RWPE2 (cell line): Measurements from ENCODE around the gene ERRFI1.
A peak's percentile ranks its signal among the peaks of the same experiment; 100 is the strongest.

ENCODE experiments used
- ATAC-seq: fragments of 200-7000 bp; cut with Tn5 transposase; 3 replicates; pipeline ENCODE4 v1.9.1; 2021; ENCODE audit warnings: low read depth
- DNase-seq: peaks from one replicate; pipeline ENCODE4 v3.0.0-alpha.2; 2020; ENCODE audit warnings: low spot score
- H3K27ac ChIP-seq: fragments of 450-650 bp; 2 replicates; pipeline ENCODE4 v1.5.1; 2017; ENCODE audit warnings: mild to moderate bottlenecking; ENCODE audit not compliant: poor library complexity, severe bottlenecking
- H3K27me3 ChIP-seq: fragments of 250-450 bp; sonication (Bioruptor Pico); 2 replicates; pipeline ENCODE4 v1.5.1; 2021; ENCODE audit warnings: mild to moderate bottlenecking, moderate library complexity; ENCODE audit not compliant: insufficient read depth, poor library complexity, severe bottlenecking
- H3K36me3 ChIP-seq: fragments of 250-450 bp; sonication (Bioruptor Pico); 2 replicates; pipeline ENCODE4 v1.5.1; 2020; ENCODE audit warnings: low read depth, mild to moderate bottlenecking, moderate library complexity
- H3K4me1 ChIP-seq: fragments of 250-450 bp; sonication (Bioruptor Pico); 2 replicates; pipeline ENCODE4 v1.5.1; 2021; ENCODE audit warnings: mild to moderate bottlenecking, moderate library complexity; ENCODE audit not compliant: insufficient read depth, poor library complexity, severe bottlenecking
- H3K4me3 ChIP-seq: fragments of 250-450 bp; sonication (Bioruptor Pico); 2 replicates; pipeline ENCODE4 v1.5.1; 2021; ENCODE audit warnings: mild to moderate bottlenecking, moderate library complexity; ENCODE audit not compliant: severe bottlenecking
- H3K9me3 ChIP-seq: fragments of 250-450 bp; sonication (Bioruptor Pico); 2 replicates; pipeline ENCODE4 v1.5.1; 2021; ENCODE audit warnings: mild to moderate bottlenecking, moderate library complexity; ENCODE audit not compliant: severe bottlenecking
- CTCF ChIP-seq: fragments of 450-650 bp; IDR thresholded peaks from one replicate; pipeline ENCODE4 v1.5.1; 2017; ENCODE audit warnings: mild to moderate bottlenecking, moderate library complexity; ENCODE audit not compliant: poor library complexity, severe bottlenecking

ERRFI1 gene

GRCh38 chr1:8031176-8031785, 5.2 kb upstream of the ERRFI1 start:
- peak overlapping the region; percentile 24 for H3K27ac ChIP-seq
- DNase-seq, result no peak

GRCh38 chr1:8028571-8028910, 2.4 kb upstream of the ERRFI1 start:
- no peak overlapping the region for H3K4me3 ChIP-seq
- no peak for TF ChIP-seq CTCF
- no peak for ATAC-seq
- H3K4me1 ChIP-seq, result peaks cover 26% of the 10 kb centered on the region
- no peaks in the 10 kb centered on the region for H3K27me3 ChIP-seq
- H3K27ac ChIP-seq, result peak overlapping the region; percentile 99
- H3K36me3 ChIP-seq, result peaks cover 20% of the 10 kb centered on the region
- no peak for DNase-seq
- no peaks in the 10 kb centered on the region for H3K9me3 ChIP-seq

More at GRCh38 chr1:8031176-8031785, 5.2 kb upstream of the ERRFI1 start:
- peak; percentile 95 for TF ChIP-seq CTCF
- Histone ChIP-seq H3K4me3 (no peak overlapping the region), H3K36me3 (no peaks in the 10 kb centered on the region), H3K9me3 (no peaks in the 10 kb centered on the region), H3K27me3 (no peaks in the 10 kb centered on the region), H3K4me1 (peaks cover 26% of the 10 kb centered on the region)
- ATAC-seq, result no peak

GRCh38 chr1:8027748-8028570, 1.9 kb upstream of the ERRFI1 start:
- DNase-seq, result no peak
- ATAC-seq, result peak; percentile 30
- Histone ChIP-seq H3K27me3 (no peaks in the 10 kb centered on the region), H3K9me3 (no peaks in the 10 kb centered on the region), H3K36me3 (peaks cover 26% of the 10 kb centered on the region), H3K27ac (peak overlapping the region; percentile 99), H3K4me1 (peaks cover 26% of the 10 kb centered on the region), H3K4me3 (peak overlapping the region; percentile 91)
- TF ChIP-seq CTCF, result no peak

- peak overlapping the region; percentile 99 for H3K27ac ChIP-seq
- H3K4me1 ChIP-seq, result peaks cover 26% of the 10 kb centered on the region
- no peaks in the 10 kb centered on the region for H3K9me3 ChIP-seq
- H3K36me3 ChIP-seq, result peaks cover 34% of the 10 kb centered on the region
- DNase-seq (no peak), ATAC-seq (peak; percentile 1; the same call in 1 of the 3 replicates)
- no peaks in the 10 kb centered on the region for H3K27me3 ChIP-seq
- H3K4me3 ChIP-seq, result peak overlapping the region; percentile 91
- TF ChIP-seq CTCF, result no peak
Measured at GRCh38 chr1:8026976-8027747, 1.1 kb upstream of the ERRFI1 start.
